ENCODE results near the gene EFL1. TPM values are rescaled to one million over a fixed set of nuclear protein-coding genes. Genes with fewer than 3 reads are reported as not detected.

EFL1 gene
- total and polyA plus RNA-seq, 2 of the 4 experiments (the other 2 are of a cell fraction) = 10.1 to 24.6 TPM

DNA sequence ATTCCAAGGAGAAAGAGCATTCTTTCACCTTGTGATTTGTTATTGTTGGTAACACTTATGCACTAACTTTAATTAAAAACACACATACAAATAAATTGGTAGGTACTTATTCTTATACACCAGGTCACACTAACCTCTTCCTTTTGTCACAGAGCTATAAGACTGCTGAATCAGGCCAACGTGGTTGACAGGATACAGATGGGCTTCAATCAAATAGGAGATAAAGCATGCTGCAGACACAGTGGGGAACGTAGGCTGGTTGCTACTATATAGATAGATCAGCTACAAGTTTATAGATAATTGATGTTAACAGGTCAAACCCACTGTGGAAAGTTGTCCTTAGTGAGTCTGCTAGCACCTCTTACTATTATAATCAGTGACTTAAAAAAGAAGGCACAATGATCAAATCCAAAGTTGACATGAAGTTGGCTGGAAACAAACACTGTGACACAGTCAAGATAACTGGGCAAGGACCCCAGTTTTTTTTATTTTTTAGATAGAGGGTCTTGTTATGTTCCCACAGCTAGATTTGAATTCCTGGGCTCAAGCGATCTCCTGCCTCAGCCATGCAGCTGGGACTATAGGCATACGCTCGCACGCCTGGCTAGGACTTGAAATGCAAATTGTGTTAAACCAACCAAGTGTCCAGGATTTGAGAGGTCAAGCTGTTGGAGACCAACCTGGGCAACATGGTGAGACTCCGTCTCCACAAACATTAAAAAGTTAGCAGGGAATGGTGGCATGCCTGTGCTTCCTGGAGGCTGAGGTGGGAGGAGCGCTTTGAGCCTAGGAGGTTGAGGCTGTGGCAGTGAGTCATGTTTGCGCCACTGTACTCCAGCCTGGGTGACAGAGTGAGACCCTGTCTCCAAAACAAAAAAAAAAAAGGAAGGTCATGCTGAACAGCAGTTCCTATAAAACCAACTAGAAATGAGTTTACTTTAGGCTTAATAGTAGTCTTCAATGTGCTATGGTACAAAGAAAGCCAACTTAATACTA, 118.8 kb downstream of the EFL1 start:
- H3K23ac ChIP-seq (ENCODE audit: low read depth, low read length) = no peak overlapping the region
- H4K20me1 ChIP-seq (ENCODE audit: insufficient read depth, low read length) = no peaks in the 10 kb centered on the region
- ATAC-seq (ENCODE audit: low read depth) (no peak), DNase-seq (no peak)
- ChIA-PET POLR2A (ENCODE audit: unreplicated experiment) (no interaction called here), CTCF (no interaction called here)
- H2BK120ac ChIP-seq (ENCODE audit: low read depth, low read length) = no peak overlapping the region
- no peak overlapping the region for H3K27ac ChIP-seq (ENCODE audit: insufficient read depth, low read length)
- WGBS, 2 experiments (ENCODE audit: extremely low coverage in 2 of 2, insufficient read length in 1 of 2) = 98% methylated on average over 5 of the region's 9 CpGs; no CpG with 5 or more reads in 1 of the 2 experiments
- H3K9ac ChIP-seq (ENCODE audit: low read depth, low read length) = no peak overlapping the region
- H3K27me3 ChIP-seq (ENCODE audit: control insufficient read depth, insufficient read depth, low read length) = no peaks in the 10 kb centered on the region
- no peak overlapping the region for H3K4me3 ChIP-seq (ENCODE audit: insufficient read depth, low read depth, low read length)
- H3K9me3 ChIP-seq (ENCODE audit: control insufficient read depth, insufficient read depth, low read length) = no peaks in the 10 kb centered on the region
- no peak overlapping the region for H2AK9ac ChIP-seq (replicated peaks; ENCODE audit: low read depth, low read length, poor library complexity)
- H2BK5ac ChIP-seq (ENCODE audit: low read depth, low read length, poor library complexity, severe bottlenecking) = no peak overlapping the region
- H4K91ac ChIP-seq (ENCODE audit: insufficient read depth, low read depth, low read length) = no peak overlapping the region
- no peak overlapping the region for H4K5ac ChIP-seq (ENCODE audit: low read depth, low read length)
- TF ChIP-seq, protein P1, sequence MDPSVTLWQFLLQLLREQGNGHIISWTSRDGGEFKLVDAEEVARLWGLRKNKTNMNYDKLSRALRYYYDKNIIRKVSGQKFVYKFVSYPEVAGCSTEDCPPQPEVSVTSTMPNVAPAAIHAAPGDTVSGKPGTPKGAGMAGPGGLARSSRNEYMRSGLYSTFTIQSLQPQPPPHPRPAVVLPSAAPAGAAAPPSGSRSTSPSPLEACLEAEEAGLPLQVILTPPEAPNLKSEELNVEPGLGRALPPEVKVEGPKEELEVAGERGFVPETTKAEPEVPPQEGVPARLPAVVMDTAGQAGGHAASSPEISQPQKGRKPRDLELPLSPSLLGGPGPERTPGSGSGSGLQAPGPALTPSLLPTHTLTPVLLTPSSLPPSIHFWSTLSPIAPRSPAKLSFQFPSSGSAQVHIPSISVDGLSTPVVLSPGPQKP (IDR thresholded peaks at IDR 0.05; ENCODE audit: borderline replicate concordance, low read depth, low read length) = no peak
- TF ChIP-seq POLR2A (IDR thresholded peaks at IDR 0.05; ENCODE audit: low read depth, low read length) (no peak), MXI1 (IDR thresholded peaks at IDR 0.05; ENCODE audit: borderline replicate concordance, low read depth, low read length) (no peak), MAZ (IDR thresholded peaks at IDR 0.05; ENCODE audit: borderline replicate concordance, low read depth, low read length) (no peak), RFX5 (IDR thresholded peaks at IDR 0.05; ENCODE audit: low read depth, low read length) (no peak), RCOR1 (IDR thresholded peaks at IDR 0.05; ENCODE audit: insufficient replicate concordance, low read length) (no peak), SMC3 (IDR thresholded peaks at IDR 0.05; ENCODE audit: low read depth, low read length) (no peak), CHD1 (IDR thresholded peaks at IDR 0.05; ENCODE audit: low read depth, low read length) (no peak), CEBPB (IDR thresholded peaks at IDR 0.05; ENCODE audit: low read depth, low read length) (no peak), BHLHE40 (IDR thresholded peaks at IDR 0.05; ENCODE audit: low read depth, low read length) (no peak), MAFK (IDR thresholded peaks at IDR 0.05; ENCODE audit: low read depth, low read length) (no peak)
- H2BK15ac ChIP-seq (ENCODE audit: low read depth, low read length) = no peak overlapping the region
- H3K56ac ChIP-seq (ENCODE audit: extremely low read depth, insufficient read depth, low read length) = no peak overlapping the region
- dilution Hi-C loops (cut with HindIII; ENCODE audit: low sequenced_read_pairs, unreplicated experiment) (no loop called here), in situ Hi-C loops (cut with MboI; ENCODE audit: low sequenced_read_pairs) (no loop called here), intact Hi-C loops (cut with micrococcal nuclease) (loop anchor here (2.0 kb wide), 1 partner anchor 663 kb away; no protein-coding TSS in a partner anchor)
- peaks cover 2% of the 10 kb centered on the region; the same call in 1 of the 2 replicates for H3K9me1 ChIP-seq (ENCODE audit: insufficient read depth, low read length)
- H2AK5ac ChIP-seq (ENCODE audit: low read depth, low read length) = no peak overlapping the region; the same call in 1 of the 2 replicates
- H3K4me2 ChIP-seq (ENCODE audit: low read depth, low read length) = no peak overlapping the region
- H3K4ac ChIP-seq (ENCODE audit: low read depth, low read length) = no peak overlapping the region
- H3K18ac ChIP-seq (ENCODE audit: low read depth, low read length) = no peak overlapping the region
- H2BK20ac ChIP-seq (ENCODE audit: low read depth, low read length) = no peak overlapping the region
- H3K4me1 ChIP-seq (ENCODE audit: control insufficient read depth, insufficient read depth, low read length) = peaks cover 6% of the 10 kb centered on the region
- H3K79me1 ChIP-seq (ENCODE audit: low read depth in 1 of 2, low read length in 2 of 2) = no peaks in the 10 kb centered on the region
- H2AFZ ChIP-seq (replicated peaks; ENCODE audit: low read length, poor library complexity) = no peak overlapping the region
- peaks cover 1% of the 10 kb centered on the region; the same call in 1 of the 2 replicates for H3K36me3 ChIP-seq (ENCODE audit: control insufficient read depth, insufficient read depth, low read length)
- no peak overlapping the region for H3K14ac ChIP-seq (replicated peaks; ENCODE audit: low read depth, low read length)
- no peak overlapping the region for H4K8ac ChIP-seq (ENCODE audit: low read depth in 2 of 2, low read length in 2 of 2)
- no TSS peak for BruUV-seq (replicated peaks)
